Measurements from ENCODE around the gene FUNDC2.

- TF ChIP-seq POLR2AphosphoS5 (IDR thresholded peaks at IDR 0.05; ENCODE audit: insufficient read depth, low read depth, low read length): no peak
- TF ChIP-seq CTCF (IDR thresholded peaks at IDR 0.05; ENCODE audit: extremely low read depth in 1 of 2, insufficient read depth in 1 of 2, low read depth in 1 of 2, low read length in 2 of 2): no peak
These were observed 39.6 kb upstream of the FUNDC2 start for GRCh38 chrX:154986826-154987575.

All from endothelial cell of umbilical vein (primary cell).